Measurements from ENCODE around the gene CENPP.

CENPP gene

GRCh38 chr9:92639791-92640271 is 314.1 kb downstream of the CENPP start:
- no peak for DNase-seq (ENCODE audit: low read depth)

GRCh38 chr9:92640398-92641091 is 314.8 kb downstream of the CENPP start:
- no peak for DNase-seq (ENCODE audit: low read depth)

- no peak for DNase-seq (ENCODE audit: low read depth)
Observed at GRCh38 chr9:92641092-92641809, 315.5 kb downstream of the CENPP start.

- DNase-seq (ENCODE audit: low read depth): no peak
Observed at GRCh38 chr9:92642041-92642451, 316.3 kb downstream of the CENPP start.

- no peak for DNase-seq (ENCODE audit: low read depth)
Observed at GRCh38 chr9:92642564-92642963, 316.8 kb downstream of the CENPP start.

GRCh38 chr9:92644278-92644677 is 318.5 kb downstream of the CENPP start:
- DNase-seq (ENCODE audit: low read depth): no peak

- no peak for DNase-seq (ENCODE audit: low read depth)
Observed at GRCh38 chr9:92645041-92645440, 319.3 kb downstream of the CENPP start.

GRCh38 chr9:92647671-92648473 is 322.1 kb downstream of the CENPP start:
- DNase-seq (ENCODE audit: low read depth): no peak

GRCh38 chr9:92648474-92648971 is 322.8 kb downstream of the CENPP start:
- no peak for DNase-seq (ENCODE audit: low read depth)

- no peak for DNase-seq (ENCODE audit: low read depth)
Observed at GRCh38 chr9:92649007-92649406, 323.3 kb downstream of the CENPP start.

- no peak for DNase-seq (ENCODE audit: low read depth)
Observed at GRCh38 chr9:92650296-92650695, 324.5 kb downstream of the CENPP start.

- DNase-seq (ENCODE audit: low read depth): no peak
Observed at GRCh38 chr9:92650839-92651621, 325.3 kb downstream of the CENPP start.

GRCh38 chr9:92652461-92652860 is 326.7 kb downstream of the CENPP start:
- no peak for DNase-seq (ENCODE audit: low read depth)

GRCh38 chr9:92654481-92655301 is 328.9 kb downstream of the CENPP start:
- no peak for DNase-seq (ENCODE audit: low read depth)

- no peak for DNase-seq (ENCODE audit: low read depth)
Observed at GRCh38 chr9:92655366-92655765, 329.6 kb downstream of the CENPP start.

- no peak for DNase-seq (ENCODE audit: low read depth)
Observed at GRCh38 chr9:92655896-92656536, 330.3 kb downstream of the CENPP start.

GRCh38 chr9:92656537-92656925 is 330.8 kb downstream of the CENPP start:
- DNase-seq (ENCODE audit: low read depth): no peak

- no peak for DNase-seq (ENCODE audit: low read depth)
Observed at GRCh38 chr9:92657296-92658094, 331.7 kb downstream of the CENPP start.

GRCh38 chr9:92658176-92658575 is 332.4 kb downstream of the CENPP start:
- no peak for DNase-seq (ENCODE audit: low read depth)
